GM06990 (cell line): Measurements from ENCODE around the gene GALM.

Source experiments
- DNase-seq: peaks from one replicate; pipeline ENCODE4 v3.0.0-alpha.2; 2011; ENCODE audit not compliant: insufficient read length; ENCODE audit errors: extremely low read depth
- H3K27me3 ChIP-seq: replicated peaks from 2 replicates; pipeline ENCODE4 v1.6.0; 2011; ENCODE audit warnings: low read length; ENCODE audit not compliant: control insufficient read depth, insufficient read depth
- H3K36me3 ChIP-seq: 2 replicates; pipeline ENCODE4 v1.5.1; 2011; ENCODE audit warnings: low read length; ENCODE audit not compliant: control insufficient read depth, insufficient read depth
- H3K4me3 ChIP-seq: replicated peaks from 2 replicates; pipeline ENCODE4 v1.5.1; 2011; ENCODE audit warnings: low read depth, mild to moderate bottlenecking, control low read depth, low read length
- TF ChIP-seq, protein P1 (sequence below): IDR thresholded peaks from 2 replicates; pipeline ENCODE4 v1.5.1; 2011; ENCODE audit warnings: low read length, control low read depth, mild to moderate bottlenecking, inconsistent platforms; ENCODE audit not compliant: insufficient read depth, poor library complexity, severe bottlenecking

GALM gene

DNA sequence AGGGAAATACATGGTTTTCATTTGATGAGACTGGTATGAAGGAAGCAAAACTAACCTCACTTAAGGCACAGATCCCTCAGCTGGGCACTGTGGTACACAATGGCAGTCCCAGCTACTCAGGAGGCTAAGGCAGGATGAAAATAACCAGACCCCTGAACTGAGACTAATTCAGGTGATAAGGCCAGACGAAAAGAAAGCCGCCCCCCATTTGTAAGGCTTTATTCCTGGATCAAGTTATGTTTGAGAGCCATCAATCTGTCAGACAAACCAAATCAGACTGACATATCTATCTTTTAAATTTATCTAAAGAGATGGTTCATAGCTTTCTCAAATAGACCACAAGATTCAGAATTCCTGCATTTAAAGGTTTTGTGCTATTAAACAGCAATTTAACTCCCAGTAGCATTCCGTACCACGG, 81.1 kb downstream of the GALM start:
- TF ChIP-seq, protein P1, sequence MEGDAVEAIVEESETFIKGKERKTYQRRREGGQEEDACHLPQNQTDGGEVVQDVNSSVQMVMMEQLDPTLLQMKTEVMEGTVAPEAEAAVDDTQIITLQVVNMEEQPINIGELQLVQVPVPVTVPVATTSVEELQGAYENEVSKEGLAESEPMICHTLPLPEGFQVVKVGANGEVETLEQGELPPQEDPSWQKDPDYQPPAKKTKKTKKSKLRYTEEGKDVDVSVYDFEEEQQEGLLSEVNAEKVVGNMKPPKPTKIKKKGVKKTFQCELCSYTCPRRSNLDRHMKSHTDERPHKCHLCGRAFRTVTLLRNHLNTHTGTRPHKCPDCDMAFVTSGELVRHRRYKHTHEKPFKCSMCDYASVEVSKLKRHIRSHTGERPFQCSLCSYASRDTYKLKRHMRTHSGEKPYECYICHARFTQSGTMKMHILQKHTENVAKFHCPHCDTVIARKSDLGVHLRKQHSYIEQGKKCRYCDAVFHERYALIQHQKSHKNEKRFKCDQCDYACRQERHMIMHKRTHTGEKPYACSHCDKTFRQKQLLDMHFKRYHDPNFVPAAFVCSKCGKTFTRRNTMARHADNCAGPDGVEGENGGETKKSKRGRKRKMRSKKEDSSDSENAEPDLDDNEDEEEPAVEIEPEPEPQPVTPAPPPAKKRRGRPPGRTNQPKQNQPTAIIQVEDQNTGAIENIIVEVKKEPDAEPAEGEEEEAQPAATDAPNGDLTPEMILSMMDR = no peak
- H3K4me3 ChIP-seq = no peak overlapping the region
- peaks cover 23% of the 10 kb centered on the region for H3K36me3 ChIP-seq
- DNase-seq = no peak
- H3K27me3 ChIP-seq = no peaks in the 10 kb centered on the region

DNA sequence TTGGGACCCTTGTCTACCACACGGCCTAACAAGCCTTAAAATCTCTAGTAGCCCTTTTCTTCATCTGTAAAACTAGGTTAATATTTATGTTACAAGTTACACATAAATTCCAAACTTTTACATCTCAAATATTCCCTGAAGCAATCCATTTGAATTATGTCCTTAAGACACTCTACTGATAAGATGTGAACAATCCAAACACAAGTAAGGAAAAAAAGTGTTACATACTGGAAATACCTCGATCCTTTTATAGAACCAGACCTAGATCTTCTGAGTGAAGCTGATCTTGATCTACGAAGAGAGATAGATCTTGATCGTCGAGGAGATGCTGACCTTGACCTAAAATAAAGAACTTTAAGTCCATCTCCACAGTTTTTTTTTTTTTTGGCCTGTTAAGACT, 81.9 kb downstream of the GALM start:
- Histone ChIP-seq H3K4me3 (no peak overlapping the region), H3K27me3 (no peaks in the 10 kb centered on the region), H3K36me3 (peaks cover 21% of the 10 kb centered on the region)
- TF ChIP-seq, protein P1 = no peak
- no peak for DNase-seq

DNA sequence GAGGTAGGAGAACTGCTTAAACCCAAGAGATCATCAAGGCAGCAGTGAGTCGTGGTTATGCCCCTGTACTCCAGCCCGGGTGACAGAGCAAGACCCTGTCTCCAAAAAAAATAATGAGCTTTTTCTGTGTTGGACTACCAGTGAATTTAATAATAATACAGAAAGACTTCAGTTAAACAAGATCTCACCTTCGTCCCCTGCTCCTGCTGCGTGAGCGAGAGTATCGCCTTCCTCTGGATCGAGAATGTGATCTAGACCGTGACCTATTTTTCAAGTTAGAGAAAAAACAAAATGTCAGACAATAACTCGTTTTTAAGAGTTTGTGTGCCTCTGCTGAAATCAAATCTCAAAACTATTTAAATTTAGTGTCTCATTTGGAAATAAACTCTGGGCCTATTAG, 82.5 kb downstream of the GALM start:
- no peak overlapping the region for H3K4me3 ChIP-seq
- TF ChIP-seq, protein P1 = no peak
- H3K27me3 ChIP-seq = no peaks in the 10 kb centered on the region
- peaks cover 20% of the 10 kb centered on the region for H3K36me3 ChIP-seq
- no peak for DNase-seq

DNA sequence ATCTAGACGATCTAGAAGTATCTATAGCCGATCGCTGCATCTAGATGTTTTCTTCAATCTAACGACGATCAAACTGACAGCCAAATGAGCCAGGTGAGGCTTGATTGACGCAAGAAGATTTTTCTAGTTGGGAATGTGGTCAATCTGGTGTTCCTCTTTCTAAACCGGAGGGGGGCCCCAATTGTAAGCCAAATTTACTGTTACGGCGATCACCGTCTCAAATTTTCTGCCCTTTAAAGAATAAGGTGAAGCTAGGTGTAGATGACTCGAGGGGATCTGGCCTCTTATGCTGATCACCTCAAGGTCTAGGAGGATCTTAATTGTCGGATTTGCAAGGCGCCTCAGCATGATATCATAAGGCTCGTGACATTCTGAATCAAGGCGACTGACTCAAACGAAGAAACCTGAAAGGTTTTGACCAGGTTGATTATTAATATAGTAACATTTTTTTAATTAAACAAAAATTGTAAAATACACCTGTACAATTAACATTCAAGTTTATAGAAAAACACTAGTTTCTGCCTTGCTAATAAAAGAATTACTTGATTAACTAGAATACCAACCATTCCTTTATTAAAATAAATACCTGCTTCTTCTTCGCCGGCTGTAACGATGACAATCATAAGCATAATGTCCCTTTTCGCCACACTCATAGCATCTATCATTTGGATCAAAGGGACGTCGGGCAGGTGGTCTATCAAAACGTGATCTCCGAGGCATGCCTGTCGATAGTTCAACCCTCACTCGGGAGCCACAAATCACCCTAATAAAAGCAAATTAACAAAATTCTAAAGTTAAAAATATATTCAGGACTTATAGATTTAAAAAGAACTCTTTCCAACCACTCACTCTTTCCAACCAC, 83.3 kb downstream of the GALM start:
- TF ChIP-seq, protein P1 = no peak
- H3K36me3 ChIP-seq = peaks cover 20% of the 10 kb centered on the region
- H3K27me3 ChIP-seq = no peaks in the 10 kb centered on the region
- no peak for DNase-seq
- H3K4me3 ChIP-seq = peak overlapping the region; percentile 87

DNA sequence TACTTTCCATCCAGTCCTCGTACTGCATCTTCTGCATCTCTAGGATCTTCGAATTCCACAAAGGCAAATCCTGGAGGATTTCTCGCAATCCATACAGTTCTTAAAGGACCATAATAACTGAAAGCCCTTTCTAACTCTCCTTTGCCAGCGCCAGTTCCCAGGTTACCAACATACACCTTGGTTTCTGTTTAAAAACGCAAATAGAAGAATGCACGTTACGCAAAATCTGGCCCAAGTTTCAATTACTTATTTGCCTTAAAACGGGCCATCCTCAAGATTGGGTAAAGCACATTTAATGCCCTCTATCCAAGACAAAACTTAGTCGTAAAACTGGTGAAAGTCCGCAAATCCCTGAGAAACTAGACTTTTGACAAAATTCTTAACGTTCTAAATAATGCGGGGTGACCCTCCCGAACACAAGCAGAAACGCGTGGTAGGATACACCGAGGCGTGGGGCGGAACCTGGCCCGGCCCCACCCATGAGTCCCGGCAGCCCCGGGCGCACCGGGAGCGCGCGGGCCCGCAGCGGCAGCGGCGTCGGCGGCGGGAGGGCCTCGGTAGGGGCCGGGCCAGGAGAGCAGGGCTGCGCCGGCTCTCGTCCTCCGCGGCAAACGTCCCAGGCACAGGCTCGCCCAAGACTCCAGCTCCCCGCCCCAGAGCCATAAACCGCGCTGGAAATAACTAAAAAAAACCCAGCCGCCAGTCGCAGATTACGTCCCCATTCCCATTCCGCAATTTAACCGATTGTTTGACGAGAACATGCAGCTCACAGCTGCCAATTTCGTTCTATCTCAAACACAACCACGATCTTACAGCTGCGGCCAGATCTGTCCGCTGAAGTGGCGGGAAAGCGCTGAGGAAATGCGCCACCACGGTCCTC, 84.3 kb downstream of the GALM start:
- TF ChIP-seq, protein P1 = no peak
- Histone ChIP-seq H3K27me3 (no peaks in the 10 kb centered on the region), H3K4me3 (peak overlapping the region; percentile 87), H3K36me3 (peaks cover 20% of the 10 kb centered on the region)
- peak; percentile 66 for DNase-seq
